ENCODE results near the gene BRPF1. TPM values are rescaled to one million over a fixed set of nuclear protein-coding genes. Genes with fewer than 3 reads are reported as not detected.

Gene BRPF1
- total RNA-seq, 1 donor from 2014 or later: 28.0 TPM

GRCh38 chr3:9727041-9727595, 4.4 kb upstream of the BRPF1 start:
- H3K4me3 Mint-ChIP-seq: no peak overlapping the region
- peaks cover 41% of the 10 kb centered on the region for H3K27me3 Mint-ChIP-seq
- no peaks in the 10 kb centered on the region for H3K9me3 Mint-ChIP-seq
- no peaks in the 10 kb centered on the region for H3K36me3 Mint-ChIP-seq
- no peak overlapping the region for H3K27ac Mint-ChIP-seq
- TF ChIP-seq, protein P1, sequence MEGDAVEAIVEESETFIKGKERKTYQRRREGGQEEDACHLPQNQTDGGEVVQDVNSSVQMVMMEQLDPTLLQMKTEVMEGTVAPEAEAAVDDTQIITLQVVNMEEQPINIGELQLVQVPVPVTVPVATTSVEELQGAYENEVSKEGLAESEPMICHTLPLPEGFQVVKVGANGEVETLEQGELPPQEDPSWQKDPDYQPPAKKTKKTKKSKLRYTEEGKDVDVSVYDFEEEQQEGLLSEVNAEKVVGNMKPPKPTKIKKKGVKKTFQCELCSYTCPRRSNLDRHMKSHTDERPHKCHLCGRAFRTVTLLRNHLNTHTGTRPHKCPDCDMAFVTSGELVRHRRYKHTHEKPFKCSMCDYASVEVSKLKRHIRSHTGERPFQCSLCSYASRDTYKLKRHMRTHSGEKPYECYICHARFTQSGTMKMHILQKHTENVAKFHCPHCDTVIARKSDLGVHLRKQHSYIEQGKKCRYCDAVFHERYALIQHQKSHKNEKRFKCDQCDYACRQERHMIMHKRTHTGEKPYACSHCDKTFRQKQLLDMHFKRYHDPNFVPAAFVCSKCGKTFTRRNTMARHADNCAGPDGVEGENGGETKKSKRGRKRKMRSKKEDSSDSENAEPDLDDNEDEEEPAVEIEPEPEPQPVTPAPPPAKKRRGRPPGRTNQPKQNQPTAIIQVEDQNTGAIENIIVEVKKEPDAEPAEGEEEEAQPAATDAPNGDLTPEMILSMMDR (conservative IDR thresholded peaks at IDR 0.05): peak; percentile 60
- H3K4me1 Mint-ChIP-seq (ENCODE audit: unreplicated experiment): peaks cover 6% of the 10 kb centered on the region
- no peak for DNase-seq (ENCODE audit: extremely low spot score, unreplicated experiment)

DNA sequence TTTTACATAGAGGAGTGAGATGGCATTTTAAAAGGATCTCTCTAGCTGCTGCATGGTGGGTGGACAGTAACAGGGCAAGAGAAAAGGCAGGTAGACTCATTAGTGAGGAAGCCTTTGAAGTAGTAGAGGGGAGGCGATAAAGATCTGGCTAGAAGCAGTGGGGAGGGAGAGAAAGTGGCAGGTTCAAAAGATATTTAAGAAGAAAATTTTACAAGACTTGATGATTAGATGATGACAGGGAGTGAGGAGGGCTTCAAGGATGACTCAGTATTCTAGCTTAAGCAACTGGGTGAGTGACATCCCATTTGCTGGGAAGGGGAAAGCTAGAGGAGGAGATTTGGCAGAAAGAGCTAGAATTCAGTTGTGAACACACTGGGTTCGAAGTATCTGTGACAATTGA, 3.8 kb upstream of the BRPF1 start:
- no peak for DNase-seq (ENCODE audit: extremely low spot score, unreplicated experiment)
- H3K36me3 Mint-ChIP-seq: no peaks in the 10 kb centered on the region
- peaks cover 35% of the 10 kb centered on the region for H3K27me3 Mint-ChIP-seq
- H3K4me3 Mint-ChIP-seq: no peak overlapping the region
- TF ChIP-seq, protein P1 (conservative IDR thresholded peaks at IDR 0.05): no peak
- peaks cover 12% of the 10 kb centered on the region for H3K4me1 Mint-ChIP-seq (ENCODE audit: unreplicated experiment)
- no peaks in the 10 kb centered on the region for H3K9me3 Mint-ChIP-seq
- no peak overlapping the region for H3K27ac Mint-ChIP-seq

DNA sequence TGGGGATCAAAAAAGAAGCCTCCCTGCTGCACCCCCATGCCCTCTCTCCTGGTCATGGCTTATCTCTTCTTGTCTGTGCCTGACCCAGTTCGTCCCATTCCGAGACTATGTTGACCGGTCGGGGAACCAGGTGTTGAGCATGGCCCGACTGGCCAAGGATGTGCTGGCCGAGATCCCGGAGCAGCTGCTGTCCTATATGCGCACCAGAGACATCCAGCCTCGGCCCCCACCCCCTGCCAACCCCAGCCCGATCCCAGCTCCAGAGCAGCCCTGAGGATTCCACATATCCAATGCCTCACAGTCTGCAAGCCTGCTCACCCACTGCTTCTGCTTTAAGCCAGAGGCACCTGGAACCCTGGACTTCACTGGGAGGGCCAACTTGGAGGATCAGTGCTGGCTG, 2.1 kb upstream of the BRPF1 start:
- H3K4me1 Mint-ChIP-seq (ENCODE audit: unreplicated experiment): peaks cover 22% of the 10 kb centered on the region
- H3K27me3 Mint-ChIP-seq: peaks cover 28% of the 10 kb centered on the region
- DNase-seq (ENCODE audit: extremely low spot score, unreplicated experiment): no peak
- TF ChIP-seq, protein P1 (conservative IDR thresholded peaks at IDR 0.05): no peak
- H3K36me3 Mint-ChIP-seq: no peaks in the 10 kb centered on the region
- H3K9me3 Mint-ChIP-seq: no peaks in the 10 kb centered on the region
- peak overlapping the region; percentile 72 for H3K4me3 Mint-ChIP-seq
- H3K27ac Mint-ChIP-seq: no peak overlapping the region

- H3K4me3 Mint-ChIP-seq: peak overlapping the region; percentile 92
- H3K27ac Mint-ChIP-seq: peak overlapping the region; percentile 92
- no peaks in the 10 kb centered on the region for H3K9me3 Mint-ChIP-seq
- TF ChIP-seq, protein P1 (conservative IDR thresholded peaks at IDR 0.05): peak; percentile 8
- H3K36me3 Mint-ChIP-seq: no peaks in the 10 kb centered on the region
- peaks cover 22% of the 10 kb centered on the region for H3K4me1 Mint-ChIP-seq (ENCODE audit: unreplicated experiment)
- DNase-seq (ENCODE audit: extremely low spot score, unreplicated experiment): no peak
- H3K27me3 Mint-ChIP-seq: peaks cover 24% of the 10 kb centered on the region
Measured at GRCh38 chr3:9730657-9731205, 804 bp upstream of the BRPF1 start.

DNA sequence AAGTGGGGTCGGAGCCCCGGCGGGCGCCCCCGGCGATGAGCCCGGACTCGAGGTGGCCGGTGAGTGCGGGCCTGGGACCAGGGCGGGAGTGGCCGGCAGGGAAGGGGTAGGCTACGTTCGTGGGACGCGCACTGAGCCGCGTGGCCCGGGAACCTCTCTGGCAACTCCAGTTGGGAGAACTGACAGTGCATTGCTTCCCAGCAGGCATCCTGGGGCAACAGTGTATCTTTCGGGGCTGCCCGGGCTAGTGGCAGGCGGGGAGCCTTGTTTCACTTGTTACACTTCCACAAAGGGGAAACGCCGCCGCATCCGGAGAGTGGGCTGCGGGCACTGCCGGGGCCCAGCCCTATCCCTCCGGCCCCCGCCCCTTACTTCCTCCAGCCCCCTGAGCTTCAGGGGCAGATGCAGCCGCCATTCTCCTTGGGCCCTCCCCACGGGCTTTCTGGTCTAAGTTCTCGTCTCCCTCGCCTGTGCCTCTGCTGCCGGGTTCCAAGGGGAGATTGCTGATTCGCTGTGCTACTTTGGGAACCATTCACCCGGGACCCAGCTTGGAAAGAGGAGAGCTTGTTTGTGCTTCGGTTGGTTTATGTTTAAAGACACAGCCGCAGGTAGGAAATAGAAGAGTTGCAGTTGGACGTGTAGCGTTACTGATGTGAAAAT, 675 bp downstream of the BRPF1 start:
- peaks cover 22% of the 10 kb centered on the region for H3K4me1 Mint-ChIP-seq (ENCODE audit: unreplicated experiment)
- no peak for DNase-seq (ENCODE audit: extremely low spot score, unreplicated experiment)
- TF ChIP-seq, protein P1 (conservative IDR thresholded peaks at IDR 0.05): no peak
- H3K27me3 Mint-ChIP-seq: peaks cover 11% of the 10 kb centered on the region
- peak overlapping the region; percentile 92 for H3K27ac Mint-ChIP-seq
- H3K4me3 Mint-ChIP-seq: peak overlapping the region; percentile 94
- H3K36me3 Mint-ChIP-seq: no peaks in the 10 kb centered on the region
- H3K9me3 Mint-ChIP-seq: no peaks in the 10 kb centered on the region

Data from type B pancreatic cell (in vitro differentiated cells).